GM18868 (cell line): ENCODE data around the gene P4HB.

ENCODE experiments used
- ATAC-seq: cut with Tn5 transposase; IDR thresholded peaks from one replicate; pipeline ENCODE4 v1.9.1; 2021; ENCODE audit warnings: mild to moderate bottlenecking, moderate library complexity; ENCODE audit not compliant: unreplicated experiment

The P4HB gene

DNA sequence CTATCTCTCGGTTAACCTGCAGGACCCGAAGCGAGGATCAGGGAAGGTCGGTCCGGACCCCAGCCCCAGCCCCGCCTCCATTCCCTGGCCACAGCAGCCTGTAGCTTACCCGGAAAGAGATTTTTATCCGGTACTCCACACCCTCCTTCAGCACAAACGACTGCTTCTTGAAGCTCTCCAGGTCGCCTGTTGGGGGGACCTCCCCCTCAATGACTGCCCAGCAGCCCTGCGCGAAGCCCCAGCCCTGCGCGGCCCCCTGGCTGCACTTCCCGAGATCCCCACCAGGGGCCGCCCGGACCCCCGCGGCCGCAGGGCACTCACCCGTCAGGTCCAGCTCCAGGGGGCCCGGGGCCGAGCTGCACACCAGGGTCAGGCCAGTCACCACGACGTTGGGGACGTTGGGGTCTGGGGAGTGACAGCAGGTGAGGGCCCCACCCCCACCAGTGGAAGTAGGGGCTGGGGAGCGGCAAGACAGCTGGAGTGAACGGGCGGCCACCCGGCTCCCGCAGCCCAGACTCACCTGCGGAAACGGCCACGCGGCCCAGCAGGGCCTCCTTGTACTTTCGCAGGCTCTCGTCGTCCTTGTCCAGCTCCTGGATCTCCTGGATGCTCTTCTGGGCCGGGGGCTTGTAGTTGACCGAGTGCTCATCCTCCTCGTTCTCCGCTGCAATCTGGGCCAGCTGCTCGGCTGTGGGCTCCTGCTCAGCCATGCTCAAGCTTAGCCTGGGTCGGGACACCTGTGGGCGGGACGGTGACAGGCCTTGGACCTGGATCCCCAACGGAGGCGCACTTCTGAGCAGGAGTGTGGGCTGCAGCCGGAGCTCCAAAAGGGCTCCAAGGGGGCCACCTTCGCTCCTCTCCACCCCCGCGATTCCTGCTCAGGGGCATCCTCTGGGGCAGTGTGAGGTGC is 9.1 kb upstream of the P4HB start:
- no peak for ATAC-seq

- no peak for ATAC-seq
These were observed 8.4 kb upstream of the P4HB start for GRCh38 chr17:81868674-81869220.

GRCh38 chr17:81867991-81868673 is 7.8 kb upstream of the P4HB start:
- ATAC-seq: no peak

GRCh38 chr17:81867170-81867990 is 7.0 kb upstream of the P4HB start:
- no peak for ATAC-seq

- ATAC-seq: no peak
These were observed 6.3 kb upstream of the P4HB start for GRCh38 chr17:81866440-81867169.

GRCh38 chr17:81865733-81866439 is 5.6 kb upstream of the P4HB start:
- no peak for ATAC-seq

- no peak for ATAC-seq
These were observed 5.0 kb upstream of the P4HB start for GRCh38 chr17:81865358-81865732.

GRCh38 chr17:81863833-81864768 is 3.8 kb upstream of the P4HB start:
- ATAC-seq: no peak

GRCh38 chr17:81863123-81863675 is 2.9 kb upstream of the P4HB start:
- no peak for ATAC-seq

- peak; percentile 80 for ATAC-seq
These were observed 627 bp upstream of the P4HB start for GRCh38 chr17:81860756-81861568.

DNA sequence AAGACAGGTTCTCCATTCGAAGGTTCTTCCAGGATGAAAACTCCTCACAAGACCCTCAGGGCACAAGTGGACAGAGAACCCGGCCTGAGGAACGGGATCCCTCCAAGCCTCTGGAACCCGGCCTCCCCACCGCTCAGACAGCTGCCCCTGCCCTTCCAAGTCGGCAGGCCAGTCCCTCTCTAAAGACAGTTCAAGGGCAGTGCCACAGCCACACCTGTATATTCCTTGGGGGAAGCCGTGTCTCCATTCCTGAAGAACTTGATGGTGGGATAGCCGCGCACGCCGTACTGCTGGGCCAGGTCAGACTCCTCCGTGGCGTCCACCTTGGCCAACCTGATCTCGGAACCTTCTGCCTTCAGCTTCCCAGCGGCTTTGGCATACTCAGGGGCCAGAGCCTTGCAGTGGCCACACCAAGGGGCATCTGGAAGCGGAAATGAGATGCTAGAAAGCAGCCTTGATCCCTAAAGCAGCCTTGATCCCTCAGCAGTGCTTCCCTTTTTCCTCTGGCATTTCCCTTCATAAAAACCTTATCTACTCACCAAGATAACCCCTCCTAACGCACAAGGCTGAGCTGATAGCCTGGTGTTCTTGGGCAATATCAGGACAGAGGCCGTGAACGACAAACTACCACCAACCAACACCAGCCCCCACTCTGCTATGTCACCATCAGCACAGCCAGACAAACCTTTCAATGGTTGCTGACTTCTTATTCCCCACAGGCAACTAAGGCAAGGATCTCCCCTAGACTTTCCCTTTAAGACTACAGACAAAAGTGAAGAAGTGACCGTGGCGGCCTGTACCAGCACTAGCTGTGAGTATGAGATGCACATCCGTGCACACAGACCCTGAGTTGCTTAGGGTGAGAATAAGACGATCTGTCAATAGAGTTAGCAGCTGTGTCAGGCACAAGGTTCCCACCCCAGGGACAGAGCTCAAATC is 1.1 kb downstream of the P4HB start:
- no peak for ATAC-seq

DNA sequence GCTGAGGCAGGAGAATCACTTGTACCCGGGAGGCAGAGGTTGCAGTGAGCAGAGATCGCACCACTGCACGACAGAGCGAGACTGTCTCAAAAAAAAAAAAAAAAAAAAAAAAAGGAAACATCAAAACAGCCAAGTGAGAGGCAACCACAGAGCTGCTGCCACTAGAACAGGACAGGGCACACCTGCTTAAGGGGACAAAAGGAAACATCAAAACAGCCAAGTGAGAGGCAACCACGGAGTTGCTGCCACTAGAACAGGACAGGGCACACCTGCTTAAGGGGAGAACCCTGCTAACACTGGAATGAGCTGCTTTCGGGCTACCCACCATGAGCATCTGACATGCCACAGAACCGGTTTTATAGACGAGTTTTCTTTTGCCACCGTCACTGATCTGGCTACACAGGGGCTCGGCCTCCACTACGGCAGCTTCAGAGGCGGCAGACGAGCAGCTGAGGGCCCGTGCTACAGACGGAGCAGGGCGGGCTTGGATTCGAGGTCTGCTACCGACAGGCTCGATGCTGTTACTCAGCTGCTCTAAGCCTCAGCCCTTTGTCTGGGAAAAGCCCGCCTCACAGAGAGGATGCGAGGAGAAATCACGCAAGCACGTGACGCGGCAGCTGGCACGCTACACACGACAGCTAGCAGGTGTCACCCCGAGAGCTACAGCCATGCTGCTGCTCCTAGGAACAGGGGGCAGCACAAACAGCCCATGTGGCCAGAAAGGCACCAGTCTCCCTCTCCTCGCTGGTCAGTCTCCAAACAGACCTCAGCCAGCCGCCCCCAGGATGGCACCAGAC is 2.0 kb downstream of the P4HB start:
- ATAC-seq: no peak

- ATAC-seq: no peak
These were observed 5.2 kb downstream of the P4HB start for GRCh38 chr17:81854974-81855774.

DNA sequence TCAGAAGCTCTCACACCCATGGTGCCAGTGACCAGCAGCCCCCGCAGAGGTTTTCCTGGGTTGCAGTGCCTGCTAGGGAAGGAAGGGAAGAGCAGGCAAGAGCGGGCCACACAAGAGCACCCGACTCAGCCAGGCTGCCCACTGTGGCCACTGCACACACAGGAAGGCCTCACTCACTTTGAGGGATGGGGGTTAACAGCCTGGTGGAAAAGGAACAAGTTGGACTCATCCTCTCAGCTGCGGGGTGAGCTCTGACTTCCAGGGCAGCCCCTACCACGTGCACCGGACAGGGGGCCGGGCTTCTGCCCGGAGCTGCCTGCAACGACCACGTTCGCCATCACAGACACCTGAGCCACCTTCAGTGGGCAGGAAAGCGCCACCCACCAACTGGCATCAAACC is 8.1 kb downstream of the P4HB start:
- no peak for ATAC-seq

GRCh38 chr17:81851423-81851822 is 8.9 kb downstream of the P4HB start:
- ATAC-seq: no peak
